GM12878 (cell line): ENCODE results near the gene NOS1AP.

Experiments
- E2F8 ChIP-seq: fragments of 450-650 bp; IDR thresholded peaks from 2 replicates; pipeline ENCODE4 v1.6.1; 2018; ENCODE audit warnings: mild to moderate bottlenecking, low read depth, moderate library complexity; ENCODE audit not compliant: partially characterized antibody
- PKNOX1 ChIP-seq: fragments of 450-650 bp; IDR thresholded peaks from 2 replicates; pipeline ENCODE4 v1.6.1; 2016; ENCODE audit warnings: mild to moderate bottlenecking

GRCh38 chr1:162222730-162223129 lies 153.2 kb downstream of the NOS1AP start:
- TF ChIP-seq E2F8 (no peak), PKNOX1 (no peak)
